ENCODE data around the gene RPS8. TPM values are rescaled to one million over a fixed set of nuclear protein-coding genes. Genes with fewer than 3 reads are reported as not detected.
"Not testable (repeated sequence)": the region's sequence is repeated elsewhere in the genome, so short reads cannot be mapped to it uniquely, and the experiment has no call there.

The RPS8 gene
- total RNA-seq, 1 donor from 2014 or later = 3,387 TPM

DNA sequence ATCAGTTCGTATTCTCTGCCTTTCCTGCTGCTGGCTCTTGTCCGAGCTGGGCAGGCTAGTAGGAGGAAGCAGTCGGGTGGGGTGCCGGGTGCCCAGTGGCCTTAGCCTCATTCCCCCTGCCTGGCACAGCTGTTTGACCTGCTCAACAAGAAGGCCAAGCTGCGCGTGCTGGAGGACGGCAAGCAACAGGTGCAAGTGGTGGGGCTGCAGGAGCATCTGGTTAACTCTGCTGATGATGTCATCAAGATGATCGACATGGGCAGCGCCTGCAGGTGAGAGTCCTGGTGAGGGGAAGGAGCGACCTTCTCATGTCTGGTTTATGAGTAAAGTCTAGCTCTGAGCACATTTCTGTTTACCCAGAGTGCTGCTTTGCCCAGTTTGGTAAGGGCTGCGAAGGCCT, 16.3 kb upstream of the RPS8 start:
- H3K36me3 ChIP-seq (ENCODE audit: control insufficient read depth, insufficient read depth, low read length) = peaks cover 20% of the 10 kb centered on the region
- FAIRE-seq (no peak), DNase-seq (ENCODE audit: low read depth) (no peak)
- no peaks in the 10 kb centered on the region for H3K27me3 ChIP-seq (ENCODE audit: control insufficient read depth, insufficient read depth, low read length)
- TF ChIP-seq CTCF (IDR thresholded peaks at IDR 0.05; ENCODE audit: insufficient read depth, low read length, severe bottlenecking) = no peak
- H3K4me3 ChIP-seq (ENCODE audit: low read depth, low read length) = no peak overlapping the region

DNA sequence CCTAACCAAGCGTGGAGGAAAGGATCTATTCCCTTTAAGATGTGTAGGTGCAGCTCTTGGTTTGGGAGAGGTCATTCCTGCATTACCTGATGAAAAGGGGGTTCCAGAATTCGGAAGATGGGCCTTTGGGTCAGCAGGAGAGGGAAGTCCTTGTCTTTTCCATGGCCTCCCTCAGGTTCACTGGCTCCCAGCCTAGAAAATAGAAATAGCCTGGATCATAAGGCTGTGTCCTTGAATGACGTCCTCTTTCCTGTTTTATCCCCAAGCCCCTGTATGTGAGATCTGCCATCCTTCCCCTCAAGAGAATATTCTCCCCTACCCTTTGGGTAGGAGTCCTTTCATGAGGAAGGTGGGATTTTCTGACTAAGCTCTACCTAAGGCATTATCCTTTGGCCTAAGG, 14.5 kb upstream of the RPS8 start:
- DNase-seq (ENCODE audit: low read depth) (no peak), FAIRE-seq (no peak)
- no peaks in the 10 kb centered on the region for H3K27me3 ChIP-seq (ENCODE audit: control insufficient read depth, insufficient read depth, low read length)
- TF ChIP-seq CTCF (IDR thresholded peaks at IDR 0.05; ENCODE audit: insufficient read depth, low read length, severe bottlenecking) = no peak
- no peak overlapping the region for H3K4me3 ChIP-seq (ENCODE audit: low read depth, low read length)
- H3K36me3 ChIP-seq (ENCODE audit: control insufficient read depth, insufficient read depth, low read length) = peaks cover 15% of the 10 kb centered on the region

GRCh38 chr1:44766421-44766820, 8.9 kb upstream of the RPS8 start:
- not testable (repeated sequence) for H3K4me3 ChIP-seq (ENCODE audit: low read depth, low read length); FAIRE-seq; H3K27me3 ChIP-seq (ENCODE audit: control insufficient read depth, insufficient read depth, low read length); H3K36me3 ChIP-seq (ENCODE audit: control insufficient read depth, insufficient read depth, low read length); DNase-seq (ENCODE audit: low read depth)

DNA sequence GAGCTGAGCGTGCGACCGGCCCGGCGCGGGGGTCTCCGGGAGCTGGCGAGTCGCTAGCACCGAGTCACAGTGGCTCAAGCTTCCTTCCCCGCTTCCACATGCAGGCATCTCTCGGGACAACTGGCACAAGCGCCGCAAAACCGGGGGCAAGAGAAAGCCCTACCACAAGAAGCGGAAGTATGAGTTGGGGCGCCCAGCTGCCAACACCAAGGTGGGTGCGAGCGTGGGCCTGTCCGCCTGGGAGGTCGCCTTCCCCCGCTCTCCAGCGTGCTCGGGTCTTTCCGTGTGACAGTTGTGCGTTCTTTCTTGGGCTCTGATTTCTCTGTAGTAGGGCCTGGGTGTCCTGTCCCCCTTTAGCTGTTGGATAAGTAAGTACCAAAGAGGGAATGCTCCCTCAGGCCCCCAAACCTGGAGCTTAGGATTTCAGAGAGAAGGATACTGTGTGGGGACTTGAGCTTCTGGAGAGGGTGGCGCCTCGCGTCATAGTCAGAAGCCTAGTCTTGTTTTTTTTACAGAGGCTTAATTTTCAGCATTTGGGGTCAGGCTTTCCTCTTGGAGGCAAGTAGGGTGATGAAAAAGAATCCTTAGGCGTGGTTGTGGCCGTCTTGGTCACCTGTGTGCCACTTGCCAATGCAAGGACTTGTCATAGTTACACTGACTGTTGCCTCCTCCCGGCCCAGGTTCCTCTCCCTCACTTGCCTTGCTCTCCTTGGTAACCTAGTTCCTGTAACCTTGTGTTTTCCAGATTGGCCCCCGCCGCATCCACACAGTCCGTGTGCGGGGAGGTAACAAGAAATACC, 790 bp downstream of the RPS8 start:
- TF ChIP-seq CTCF (IDR thresholded peaks at IDR 0.05; ENCODE audit: insufficient read depth, low read length, severe bottlenecking) = no peak
- H3K36me3 ChIP-seq (ENCODE audit: control insufficient read depth, insufficient read depth, low read length) = peaks cover 28% of the 10 kb centered on the region
- peak overlapping the region; percentile 88 for H3K4me3 ChIP-seq (ENCODE audit: low read depth, low read length)
- FAIRE-seq (no peak), DNase-seq (ENCODE audit: low read depth) (no peak)
- H3K27me3 ChIP-seq (ENCODE audit: control insufficient read depth, insufficient read depth, low read length) = no peaks in the 10 kb centered on the region

GRCh38 chr1:44776730-44777068, 1.4 kb downstream of the RPS8 start:
- H3K36me3 ChIP-seq (ENCODE audit: control insufficient read depth, insufficient read depth, low read length) = peaks cover 28% of the 10 kb centered on the region

GRCh38 chr1:44777547-44777946, 2.2 kb downstream of the RPS8 start:
- no peak for TF ChIP-seq CTCF (IDR thresholded peaks at IDR 0.05; ENCODE audit: insufficient read depth, low read length, severe bottlenecking)
- Histone ChIP-seq H3K36me3 (ENCODE audit: control insufficient read depth, insufficient read depth, low read length) (peaks cover 28% of the 10 kb centered on the region), H3K27me3 (ENCODE audit: control insufficient read depth, insufficient read depth, low read length) (no peaks in the 10 kb centered on the region), H3K4me3 (ENCODE audit: low read depth, low read length) (no peak overlapping the region)
- DNase-seq (ENCODE audit: low read depth) = no peak
- FAIRE-seq = no peak

More at GRCh38 chr1:44776730-44777068, 1.4 kb downstream of the RPS8 start:
- H3K27me3 ChIP-seq (ENCODE audit: control insufficient read depth, insufficient read depth, low read length) = no peaks in the 10 kb centered on the region
- H3K4me3 ChIP-seq (ENCODE audit: low read depth, low read length) = peak overlapping the region; percentile 88
- no peak for TF ChIP-seq CTCF (IDR thresholded peaks at IDR 0.05; ENCODE audit: insufficient read depth, low read length, severe bottlenecking)
- FAIRE-seq (no peak), DNase-seq (ENCODE audit: low read depth) (no peak)

Data from bronchial epithelial cell (primary cell).